Measurements from ENCODE around the gene ADAMTS15.

- no peak for TF ChIP-seq CTCF (IDR thresholded peaks at IDR 0.05)
- no peak for TF ChIP-seq POLR2AphosphoS5 (IDR thresholded peaks at IDR 0.05)
These were observed 8.6 kb upstream of the ADAMTS15 start for GRCh38 chr11:130439876-130440275.
